Astrocyte of the hippocampus (primary cell): ENCODE measurements around the gene OSBPL3.

Experiments
- DNase-seq: peaks from one replicate; pipeline ENCODE4 v3.0.0; 2011; ENCODE audit warnings: low read depth, low spot score

Gene OSBPL3

DNA sequence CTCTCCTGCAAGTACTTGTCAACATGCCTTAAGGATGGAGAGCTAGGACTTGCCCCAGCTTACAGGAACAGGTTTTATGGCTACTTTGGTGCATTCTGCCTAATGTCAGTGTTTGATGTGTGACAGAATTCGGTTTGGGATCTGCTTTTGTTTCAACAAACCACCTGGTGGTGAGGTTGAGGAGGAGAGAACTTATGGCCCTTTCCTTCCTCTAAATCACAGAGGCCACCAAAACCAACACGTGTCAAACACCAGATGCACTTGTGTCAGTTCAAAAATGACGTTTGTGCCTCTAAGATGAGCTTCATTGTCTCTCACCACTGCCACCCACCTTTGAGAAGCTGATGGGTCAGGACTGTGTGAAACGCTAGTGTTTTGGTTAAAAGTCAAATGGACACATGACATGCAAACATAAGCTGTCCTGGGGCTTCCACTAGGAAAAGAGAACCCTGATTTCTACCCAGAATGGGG, 83.9 kb downstream of the OSBPL3 start:
- no peak for DNase-seq

DNA sequence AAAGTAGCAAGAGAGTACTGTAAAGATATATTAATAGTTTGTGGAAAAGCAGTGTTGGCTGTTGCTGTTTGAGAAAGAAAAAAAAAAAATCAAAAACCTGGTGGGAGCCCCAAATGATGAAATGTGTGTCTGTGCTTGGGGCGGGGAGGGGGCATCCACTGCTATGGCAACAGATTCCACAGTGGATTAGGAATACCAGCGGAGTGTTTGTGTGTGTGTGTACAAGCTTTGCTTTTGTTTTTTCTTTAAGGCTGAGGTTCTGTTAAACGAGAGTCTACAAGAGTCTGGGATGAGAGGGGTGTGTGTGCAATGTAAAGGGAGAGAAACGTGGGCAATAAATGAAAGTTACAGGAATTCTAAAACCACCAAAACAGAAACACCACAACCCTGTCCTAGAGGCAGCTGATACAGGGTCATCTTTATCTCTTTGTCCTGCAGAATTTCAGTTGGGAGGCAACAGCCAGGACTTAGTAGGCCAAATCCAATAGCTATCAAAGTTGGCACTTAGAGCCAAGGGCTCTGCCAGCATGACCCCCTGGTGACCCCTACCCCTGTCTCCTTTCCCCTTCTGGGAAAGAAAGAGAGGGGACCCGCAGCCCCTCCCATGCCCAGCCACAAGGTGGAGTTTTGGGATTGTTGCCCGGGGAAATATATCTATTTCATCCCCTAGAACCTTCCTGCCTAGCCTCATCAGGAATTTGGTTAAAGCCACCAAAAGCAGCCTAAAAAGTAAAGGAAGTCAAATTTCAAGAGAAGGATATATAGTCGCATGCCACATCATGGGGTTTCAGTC, 85.4 kb downstream of the OSBPL3 start:
- peak; percentile 31 for DNase-seq

DNA sequence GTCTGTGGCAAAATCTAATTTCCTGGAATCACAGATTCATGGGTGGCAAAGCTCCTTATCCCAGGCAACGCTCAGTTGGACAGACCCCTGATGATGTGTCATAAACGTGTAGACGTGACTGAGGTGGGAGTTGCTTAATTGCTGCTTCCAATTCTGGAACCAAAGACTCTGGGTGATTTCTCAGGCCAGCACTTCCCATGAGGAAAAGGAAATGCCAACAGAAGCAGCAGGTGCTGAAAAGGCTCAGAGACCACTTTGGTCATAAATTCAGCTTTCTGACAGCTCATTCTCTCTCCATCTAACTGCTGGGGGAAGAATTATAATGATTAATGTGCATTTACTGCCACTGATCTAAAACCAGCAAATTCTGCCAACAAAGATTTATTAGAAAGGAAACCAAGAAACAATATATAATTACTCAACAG, 88.7 kb downstream of the OSBPL3 start:
- DNase-seq = no peak

DNA sequence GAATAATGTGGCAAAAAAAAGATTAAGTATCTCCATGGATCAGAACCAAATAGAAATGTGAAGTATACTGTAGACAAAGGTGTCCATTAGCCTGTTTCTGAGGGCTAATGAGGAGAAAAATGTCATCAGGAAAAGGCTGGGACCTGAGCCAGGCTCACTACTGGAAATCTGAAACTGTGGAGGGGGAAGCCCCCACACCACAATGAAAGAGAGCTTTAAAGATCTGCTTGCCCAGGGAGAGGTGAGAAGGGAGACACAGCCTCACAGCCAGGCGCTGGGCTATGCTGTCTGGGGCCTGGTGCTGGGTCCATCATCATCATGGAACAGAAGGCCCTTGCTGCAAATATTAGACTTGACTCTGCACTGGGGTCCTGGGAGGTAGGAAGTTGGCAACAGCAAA, 90.4 kb downstream of the OSBPL3 start:
- no peak for DNase-seq

DNA sequence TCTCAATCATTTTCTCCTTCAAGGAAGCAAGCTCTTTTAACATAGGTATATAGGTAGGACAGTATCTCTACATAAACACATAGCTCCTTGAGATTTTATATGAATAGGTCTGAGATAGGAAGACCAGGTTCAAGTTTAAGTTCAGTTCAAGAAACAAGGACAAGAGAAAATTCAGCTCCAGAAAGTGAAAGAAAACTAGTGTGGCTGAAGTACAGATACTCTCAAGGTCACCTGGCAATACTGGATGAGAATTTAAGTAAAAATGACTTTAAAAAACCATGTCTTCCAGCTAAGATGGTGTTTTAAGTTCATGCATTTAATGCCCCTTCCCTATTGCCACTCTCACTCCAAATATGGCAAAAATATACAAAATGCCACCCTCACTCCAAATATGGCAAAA, 91.3 kb downstream of the OSBPL3 start:
- DNase-seq = no peak

DNA sequence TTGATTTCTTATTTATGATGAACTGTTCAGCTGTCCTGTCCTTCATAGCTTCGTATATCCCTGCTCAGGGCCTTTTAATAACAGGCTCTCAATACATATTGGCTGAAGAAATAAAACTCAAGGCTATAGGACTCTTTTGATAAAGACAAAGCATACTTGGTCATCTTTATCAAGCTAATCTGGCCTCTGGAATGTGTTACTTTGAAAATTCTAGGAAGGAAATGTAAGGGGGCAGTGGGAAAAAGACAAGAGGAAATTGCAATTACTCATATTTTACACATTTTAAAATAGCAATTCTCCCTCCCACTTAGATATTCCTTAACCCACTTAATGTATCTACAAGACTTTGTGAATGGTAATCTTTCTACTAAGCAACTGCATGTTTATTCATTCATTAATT, 94.3 kb downstream of the OSBPL3 start:
- DNase-seq = no peak

DNA sequence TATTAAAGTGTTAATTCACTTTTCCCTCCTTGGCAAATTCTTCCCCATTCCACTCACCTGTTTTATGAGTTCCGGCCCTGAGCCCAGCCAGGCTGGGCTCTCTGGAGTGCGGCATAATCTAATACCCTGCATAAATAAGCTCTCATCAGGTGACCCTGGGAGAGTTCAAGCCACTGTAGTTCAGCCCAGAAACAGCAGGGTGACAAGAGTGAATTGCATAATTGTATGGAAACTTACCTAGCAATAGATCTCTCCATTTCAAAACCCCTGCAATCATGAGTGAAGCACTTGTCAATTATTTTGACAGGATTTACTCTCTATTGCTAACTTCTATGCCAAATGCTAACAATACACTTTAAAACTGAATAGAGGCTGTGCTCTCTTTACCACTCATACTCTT, 94.7 kb downstream of the OSBPL3 start:
- no peak for DNase-seq

DNA sequence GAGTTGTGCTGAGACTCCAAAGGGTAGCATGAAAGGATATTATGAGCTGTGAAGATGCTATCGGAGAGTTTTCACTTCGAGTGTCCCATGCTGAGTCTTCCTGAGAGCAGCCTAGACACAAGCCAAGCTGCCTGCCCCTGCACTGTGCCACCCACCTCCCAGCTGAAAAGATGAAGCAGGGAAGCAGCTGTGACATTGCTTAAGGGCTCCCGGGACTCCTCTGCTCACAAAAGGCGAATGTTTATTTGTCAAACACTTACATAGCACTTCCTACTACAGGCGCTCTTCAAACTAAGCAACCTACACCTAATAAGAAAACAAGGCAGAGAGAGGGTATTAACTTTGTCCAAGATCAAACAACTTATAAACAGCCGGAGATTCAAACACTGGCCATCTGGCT, 95.6 kb downstream of the OSBPL3 start:
- no peak for DNase-seq

DNA sequence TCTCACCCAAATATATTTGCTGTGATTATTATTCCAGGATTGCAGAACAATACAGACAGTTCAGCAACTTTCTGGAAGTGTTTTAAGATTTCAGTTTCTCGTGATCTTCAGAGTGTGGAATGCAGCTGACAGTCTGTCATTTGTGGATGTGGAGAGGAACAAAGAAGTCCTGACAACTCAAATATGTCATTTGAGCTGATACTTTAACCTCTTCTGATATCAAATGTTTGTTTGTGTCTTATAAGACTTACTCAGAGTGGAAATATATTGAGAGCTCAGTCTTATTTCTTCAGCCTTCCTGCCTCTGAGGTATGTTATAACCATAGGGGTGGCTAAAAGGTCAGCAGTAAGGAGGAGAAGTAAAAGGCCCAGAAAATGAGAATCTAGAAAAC, 96.4 kb downstream of the OSBPL3 start:
- peak; percentile 54 for DNase-seq

DNA sequence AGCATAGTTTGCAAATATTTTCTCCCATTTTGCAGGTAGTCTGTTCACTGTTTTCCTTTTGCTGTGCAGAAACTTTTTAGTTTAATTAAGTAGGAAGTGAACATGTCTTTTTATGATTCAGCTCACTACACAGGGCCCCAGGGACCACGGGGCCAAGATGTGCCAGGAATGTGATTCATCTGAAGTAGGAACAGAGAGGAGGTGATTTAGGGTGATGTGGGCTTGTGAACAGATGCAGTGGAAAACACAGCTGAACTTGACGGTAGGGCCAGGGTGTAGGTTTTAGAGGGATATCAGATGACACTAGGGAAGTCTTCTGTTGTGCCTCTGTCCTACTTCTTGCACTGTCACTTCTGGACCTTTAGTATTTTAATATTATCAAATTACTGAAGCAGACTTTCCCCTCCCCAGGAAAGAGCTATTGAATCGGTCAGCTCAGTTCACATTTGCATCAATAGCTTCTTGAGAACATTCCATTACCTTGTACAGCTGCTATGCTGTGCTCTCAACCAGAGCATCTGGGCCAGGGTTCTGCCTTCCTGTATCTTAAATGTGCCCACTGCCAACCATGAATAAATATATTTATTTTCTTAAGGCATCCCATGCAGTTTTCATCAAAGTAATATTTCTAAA, 96.9 kb downstream of the OSBPL3 start:
- DNase-seq = peak; percentile 78

DNA sequence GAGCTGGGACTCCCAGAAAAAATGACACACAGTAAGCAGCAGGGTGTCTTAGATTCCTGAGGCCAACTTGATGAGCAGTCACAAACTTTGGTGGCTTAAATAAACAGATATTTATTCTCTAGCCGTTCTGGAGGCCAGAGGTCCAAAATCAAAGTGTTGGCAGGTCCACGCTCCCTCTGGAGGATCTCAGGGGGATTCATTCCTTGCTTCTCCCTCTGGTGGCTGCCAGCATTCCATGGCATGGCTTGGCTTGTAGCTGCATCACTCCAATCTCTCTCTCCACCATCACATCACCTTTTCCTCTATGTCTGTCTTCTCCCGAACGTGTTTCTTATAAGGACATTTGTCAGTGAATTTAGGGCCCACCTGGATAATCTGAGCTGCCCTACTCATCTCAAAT, 98.4 kb downstream of the OSBPL3 start:
- DNase-seq = no peak

DNA sequence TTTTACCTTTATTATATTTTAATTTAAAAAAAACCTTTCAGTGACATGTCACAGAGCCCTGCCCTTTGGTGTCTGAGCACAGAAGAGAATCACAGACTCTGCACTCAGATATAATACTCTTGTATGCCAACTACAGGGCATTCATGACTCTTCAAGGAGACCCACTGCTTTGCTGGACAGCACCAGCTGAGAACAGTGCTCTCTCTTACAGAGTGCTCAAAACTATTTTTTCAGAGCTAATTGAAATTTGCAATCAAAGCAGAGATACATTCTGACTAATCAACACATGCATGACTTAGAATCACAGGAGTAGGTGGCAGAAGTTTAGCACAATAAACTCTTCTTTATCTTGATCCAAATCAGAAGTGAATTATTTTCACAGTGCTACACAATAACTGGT, 99.1 kb downstream of the OSBPL3 start:
- no peak for DNase-seq

DNA sequence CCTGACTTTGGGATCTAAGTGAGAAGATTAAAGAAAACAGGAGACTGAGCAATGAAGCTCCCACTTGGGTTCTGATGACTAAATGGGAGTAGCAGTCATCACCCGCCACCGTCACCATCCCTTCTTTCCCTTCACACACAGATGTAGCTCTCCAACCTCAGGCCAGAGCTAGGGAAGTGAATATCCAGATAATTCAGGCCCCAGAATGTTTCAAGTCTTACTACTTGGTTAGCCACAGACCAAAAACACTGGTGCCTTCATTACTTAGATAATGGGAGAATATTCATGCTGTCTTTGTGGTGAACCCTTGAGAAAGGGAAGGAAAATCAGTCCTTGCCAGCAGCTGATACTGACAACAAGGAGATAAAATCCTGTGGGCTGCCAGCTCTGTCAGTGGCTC, 100.7 kb downstream of the OSBPL3 start:
- peak; percentile 41 for DNase-seq

DNA sequence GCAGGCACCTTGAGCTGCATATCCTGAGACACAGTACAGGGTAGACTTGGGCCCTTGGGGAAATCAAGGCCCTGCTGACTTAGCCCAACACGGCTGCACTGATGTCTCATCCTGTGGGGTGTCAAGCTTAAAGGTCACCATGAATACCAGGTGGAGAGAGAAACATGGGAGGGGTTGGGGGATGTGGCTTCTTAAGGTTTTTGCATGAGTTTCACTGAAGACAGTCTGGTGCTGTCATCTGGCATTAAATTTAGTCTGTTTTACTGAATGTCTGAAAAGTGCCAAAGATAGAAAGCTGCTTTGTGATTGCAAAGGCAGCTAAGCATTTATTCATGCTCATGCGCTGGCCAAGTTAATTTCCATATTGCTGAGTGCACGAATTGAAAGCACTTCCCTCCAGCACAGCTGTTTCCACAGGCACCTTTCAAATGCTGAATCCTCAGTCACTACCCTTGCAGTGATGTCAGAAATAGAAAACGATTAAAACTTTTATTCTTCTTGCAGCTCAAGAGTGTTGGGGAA, 102.1 kb downstream of the OSBPL3 start:
- peak; percentile 69 for DNase-seq

DNA sequence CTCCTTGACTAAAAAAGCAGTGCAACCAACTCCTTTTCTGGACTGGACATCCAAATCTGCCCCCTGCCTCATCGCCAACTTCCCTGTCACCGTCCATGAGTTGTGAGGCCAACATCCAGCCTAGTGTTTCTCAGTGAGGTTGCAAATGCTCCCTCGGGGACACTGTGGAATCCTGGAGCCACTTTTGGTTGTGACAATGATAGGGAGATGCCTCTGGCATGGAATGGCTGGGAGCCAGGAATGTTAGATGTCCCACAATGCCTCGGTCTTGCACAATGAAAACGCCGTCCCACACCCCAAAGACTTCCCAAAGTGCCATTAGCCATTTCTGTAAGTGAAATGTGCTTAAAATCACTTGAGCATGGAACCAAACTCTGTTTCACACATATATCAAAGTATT, 105.2 kb downstream of the OSBPL3 start:
- no peak for DNase-seq

DNA sequence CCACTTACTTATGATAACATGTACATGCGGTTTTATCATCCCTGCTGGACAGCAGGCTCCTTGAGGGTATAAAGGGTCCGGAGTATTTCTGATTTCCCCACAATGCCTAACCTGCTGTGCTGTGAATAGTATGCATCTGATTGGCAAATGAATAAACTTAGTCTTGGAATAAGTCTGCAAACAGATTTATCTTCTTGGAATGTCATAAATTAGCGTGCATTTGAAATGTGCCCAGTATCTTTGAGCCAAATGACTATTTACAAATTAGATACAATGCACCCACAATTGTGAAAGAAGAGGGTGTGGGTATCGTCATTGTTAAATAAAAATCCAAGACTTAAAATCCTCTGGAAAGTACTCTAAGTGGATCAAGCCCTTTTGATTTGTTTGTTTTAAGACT, 106.0 kb downstream of the OSBPL3 start:
- no peak for DNase-seq

DNA sequence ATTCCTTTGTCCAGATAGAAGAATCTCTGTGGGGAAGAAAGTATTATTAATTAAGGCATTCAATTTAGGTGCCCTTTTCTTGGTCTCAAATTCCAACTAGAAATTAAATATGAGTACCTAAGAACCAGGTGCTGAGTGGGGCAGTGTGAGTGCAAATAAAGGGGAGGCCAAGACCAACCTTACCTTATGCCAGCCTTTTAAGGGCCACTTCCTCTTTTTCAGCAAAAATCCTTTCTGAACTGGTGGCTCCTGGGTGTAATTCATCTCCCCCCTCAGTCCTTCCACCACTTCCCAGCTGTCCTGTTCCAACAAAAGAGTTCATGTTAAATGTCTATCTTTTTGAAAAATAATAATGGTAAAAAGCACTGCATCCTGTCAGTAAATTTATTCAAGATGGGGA, 108.2 kb downstream of the OSBPL3 start:
- DNase-seq = no peak

DNA sequence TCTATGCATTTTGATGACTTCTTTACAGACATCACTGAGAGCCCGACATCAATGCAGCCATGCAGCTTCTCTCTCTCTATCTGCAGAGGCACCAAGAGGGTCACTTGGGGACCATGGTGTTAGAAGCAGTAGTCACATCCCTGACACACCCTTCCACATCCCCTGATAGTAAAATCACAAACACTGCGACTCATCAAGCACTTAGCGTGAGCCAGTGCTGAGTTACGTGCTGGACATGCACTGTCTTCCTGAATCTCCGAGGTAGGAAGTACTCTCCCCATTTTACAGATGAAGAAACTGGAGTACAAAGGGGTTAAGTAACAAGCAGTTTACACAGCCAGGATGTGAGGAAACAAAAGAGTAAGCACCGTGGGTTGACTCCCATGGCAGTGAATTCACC, 109.2 kb downstream of the OSBPL3 start:
- no peak for DNase-seq

DNA sequence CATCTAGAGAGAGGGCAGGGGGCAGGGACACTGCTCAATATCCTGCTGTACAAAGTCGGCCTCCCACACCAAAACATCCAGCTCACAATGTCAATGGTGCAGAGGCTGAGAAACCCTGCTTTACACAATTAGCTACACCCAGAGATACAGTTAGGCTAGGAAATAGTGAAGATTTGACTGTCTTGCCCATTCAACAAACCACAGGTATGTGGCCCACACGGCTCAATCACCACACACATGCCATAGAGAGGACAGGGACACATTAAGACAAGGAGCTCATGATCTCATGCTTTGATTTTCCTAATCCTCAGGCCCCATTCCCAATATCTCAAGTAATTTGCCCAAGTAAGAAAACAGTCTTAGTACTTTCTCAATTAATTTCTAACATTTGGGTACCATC, 110.4 kb downstream of the OSBPL3 start:
- peak; percentile 62 for DNase-seq

DNA sequence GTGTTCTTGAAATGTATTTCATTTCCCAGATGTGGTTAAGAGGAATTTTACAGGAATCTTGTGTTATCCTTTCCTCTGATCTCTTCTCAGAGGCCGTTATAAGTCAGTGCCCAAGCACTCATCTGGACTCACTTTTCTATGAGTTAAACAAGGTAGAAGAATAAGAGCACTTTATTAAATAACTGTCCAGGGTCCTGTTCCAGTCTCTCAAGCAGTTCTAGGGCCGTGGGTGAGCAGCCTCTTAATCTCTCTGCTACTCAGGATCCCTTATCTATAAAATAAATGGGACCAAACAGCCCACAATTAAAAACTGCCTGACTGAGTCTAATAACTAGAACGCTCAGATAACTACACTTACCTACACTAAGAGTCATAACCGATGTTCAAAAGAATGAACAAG, 111.2 kb downstream of the OSBPL3 start:
- no peak for DNase-seq

DNA sequence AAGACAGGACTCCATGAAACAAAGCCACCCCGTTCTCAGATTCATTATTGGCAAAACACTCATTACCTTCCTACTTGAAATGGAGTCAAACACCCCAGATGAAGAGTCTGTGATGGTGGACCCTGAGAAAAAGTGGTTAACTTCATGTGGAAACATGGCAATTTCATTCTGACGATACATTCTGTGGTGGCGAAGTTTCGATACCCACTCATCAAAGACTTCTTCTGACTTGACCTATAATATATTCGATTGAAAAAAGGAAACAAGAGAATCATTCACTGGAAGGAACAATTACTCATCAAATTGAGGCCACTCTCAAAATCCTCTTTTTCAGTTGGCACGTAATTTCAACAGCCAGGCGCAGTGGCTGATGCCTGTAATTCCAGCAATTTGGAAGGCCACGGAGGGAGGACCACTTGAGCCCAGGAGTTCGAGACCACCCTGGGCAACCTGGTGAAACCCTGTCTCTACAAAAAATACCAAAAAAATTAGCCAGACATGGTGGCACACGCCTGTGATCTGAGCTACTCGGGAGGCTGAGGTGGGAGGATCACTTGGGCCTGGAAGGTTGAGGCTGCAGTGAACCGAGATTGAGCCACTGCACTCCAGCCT, 113.9 kb downstream of the OSBPL3 start:
- no peak for DNase-seq

DNA sequence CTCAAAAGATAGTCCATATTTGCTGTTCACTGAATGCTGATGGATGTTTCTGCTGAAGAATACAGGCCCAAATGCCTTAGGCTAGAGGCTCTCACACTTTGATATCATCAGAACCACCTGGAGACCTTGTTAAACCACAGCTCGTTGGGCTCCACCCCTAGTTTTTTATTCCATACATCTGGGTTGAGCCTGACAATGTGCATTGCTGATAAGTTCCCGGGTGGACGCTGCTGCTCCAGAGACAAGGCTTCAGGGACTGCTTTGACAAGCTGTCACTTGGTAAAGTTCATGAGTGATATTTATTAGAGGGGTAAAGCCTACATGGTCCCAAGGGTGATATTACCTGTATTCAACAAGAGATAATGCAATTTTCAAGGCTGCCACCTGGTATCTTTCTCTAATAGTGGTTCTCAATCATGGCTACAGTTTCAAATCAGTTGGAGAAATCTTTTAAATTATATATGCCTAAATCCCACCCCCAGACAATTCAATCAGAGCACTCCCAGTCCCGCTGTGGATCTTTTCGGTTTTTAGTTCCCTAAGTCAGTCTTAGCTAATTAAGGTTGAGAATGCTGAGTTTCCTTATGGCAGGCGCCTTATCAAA, 115.7 kb downstream of the OSBPL3 start:
- DNase-seq = no peak
